ENCODE results near the gene NHEJ1.

Gene NHEJ1

DNA sequence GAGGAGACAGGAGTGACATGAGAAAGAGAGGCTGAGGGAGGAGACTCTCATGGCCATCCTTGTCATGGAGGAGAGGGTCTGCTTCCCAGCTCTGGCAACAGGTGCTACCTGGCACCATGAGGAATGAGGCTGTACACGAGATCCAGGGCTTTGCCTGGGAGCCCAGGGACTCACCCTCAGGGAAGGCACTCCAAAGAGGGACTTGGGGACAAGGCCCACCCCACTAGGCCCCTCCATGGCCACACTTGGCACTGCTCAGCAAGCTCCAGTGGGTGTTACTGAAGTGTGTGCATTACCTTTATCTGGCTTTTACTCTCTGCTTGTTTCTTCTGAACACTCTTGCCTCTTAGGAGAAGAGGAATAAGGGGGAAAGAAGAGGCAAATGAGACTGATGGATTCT lies 122.0 kb downstream of the NHEJ1 start:
- Mint-ChIP-seq H3K27ac (no peak overlapping the region), H3K4me1 (ENCODE audit: low read depth) (peaks cover 6% of the 10 kb centered on the region), H3K4me3 (no peak overlapping the region), H3K36me3 (ENCODE audit: low read depth) (no peaks in the 10 kb centered on the region), H3K9me3 (no peaks in the 10 kb centered on the region), H3K27me3 (peaks cover 77% of the 10 kb centered on the region)
- DNase-seq, result no peak

- H3K27ac Mint-ChIP-seq, result no peak overlapping the region
Measured at GRCh38 chr2:219037783-219038499, 122.7 kb downstream of the NHEJ1 start.

GRCh38 chr2:219035942-219036341 lies 124.7 kb downstream of the NHEJ1 start:
- H3K27me3 Mint-ChIP-seq, result peaks cover 67% of the 10 kb centered on the region
- no peak overlapping the region for H3K27ac Mint-ChIP-seq
- H3K36me3 Mint-ChIP-seq (ENCODE audit: low read depth), result no peaks in the 10 kb centered on the region
- no peaks in the 10 kb centered on the region for H3K4me1 Mint-ChIP-seq (ENCODE audit: low read depth)
- no peaks in the 10 kb centered on the region for H3K9me3 Mint-ChIP-seq
- H3K4me3 Mint-ChIP-seq, result no peak overlapping the region
- DNase-seq, result no peak

More at GRCh38 chr2:219037783-219038499, 122.7 kb downstream of the NHEJ1 start:
- DNase-seq, result no peak
- no peaks in the 10 kb centered on the region for H3K36me3 Mint-ChIP-seq (ENCODE audit: low read depth)
- H3K4me1 Mint-ChIP-seq (ENCODE audit: low read depth), result peaks cover 6% of the 10 kb centered on the region
- no peaks in the 10 kb centered on the region for H3K9me3 Mint-ChIP-seq
- H3K27me3 Mint-ChIP-seq, result peaks cover 72% of the 10 kb centered on the region
- H3K4me3 Mint-ChIP-seq, result no peak overlapping the region

DNA sequence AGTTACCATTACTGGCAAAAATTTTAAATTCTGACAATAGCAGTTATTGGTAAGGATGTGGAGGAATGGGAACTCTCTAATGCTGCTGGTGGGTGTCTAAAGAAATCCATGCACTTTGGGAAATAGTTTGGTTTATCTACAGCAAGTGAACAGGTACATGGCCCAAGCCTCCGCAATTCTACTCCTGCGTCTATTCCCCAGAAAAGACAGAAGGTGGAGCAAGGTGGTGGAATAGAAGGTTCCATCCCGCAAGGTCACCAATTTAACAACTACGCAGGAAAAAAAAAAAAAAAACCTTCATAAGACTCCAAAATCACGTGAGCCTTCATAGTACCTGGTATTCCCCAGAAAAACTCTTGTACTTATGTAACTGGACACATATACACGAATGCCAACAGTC lies 125.8 kb downstream of the NHEJ1 start:
- no peaks in the 10 kb centered on the region for H3K36me3 Mint-ChIP-seq (ENCODE audit: low read depth)
- H3K4me1 Mint-ChIP-seq (ENCODE audit: low read depth), result no peaks in the 10 kb centered on the region
- peaks cover 63% of the 10 kb centered on the region for H3K27me3 Mint-ChIP-seq
- H3K4me3 Mint-ChIP-seq, result no peak overlapping the region
- DNase-seq, result no peak
- no peaks in the 10 kb centered on the region for H3K9me3 Mint-ChIP-seq
- H3K27ac Mint-ChIP-seq, result no peak overlapping the region

DNA sequence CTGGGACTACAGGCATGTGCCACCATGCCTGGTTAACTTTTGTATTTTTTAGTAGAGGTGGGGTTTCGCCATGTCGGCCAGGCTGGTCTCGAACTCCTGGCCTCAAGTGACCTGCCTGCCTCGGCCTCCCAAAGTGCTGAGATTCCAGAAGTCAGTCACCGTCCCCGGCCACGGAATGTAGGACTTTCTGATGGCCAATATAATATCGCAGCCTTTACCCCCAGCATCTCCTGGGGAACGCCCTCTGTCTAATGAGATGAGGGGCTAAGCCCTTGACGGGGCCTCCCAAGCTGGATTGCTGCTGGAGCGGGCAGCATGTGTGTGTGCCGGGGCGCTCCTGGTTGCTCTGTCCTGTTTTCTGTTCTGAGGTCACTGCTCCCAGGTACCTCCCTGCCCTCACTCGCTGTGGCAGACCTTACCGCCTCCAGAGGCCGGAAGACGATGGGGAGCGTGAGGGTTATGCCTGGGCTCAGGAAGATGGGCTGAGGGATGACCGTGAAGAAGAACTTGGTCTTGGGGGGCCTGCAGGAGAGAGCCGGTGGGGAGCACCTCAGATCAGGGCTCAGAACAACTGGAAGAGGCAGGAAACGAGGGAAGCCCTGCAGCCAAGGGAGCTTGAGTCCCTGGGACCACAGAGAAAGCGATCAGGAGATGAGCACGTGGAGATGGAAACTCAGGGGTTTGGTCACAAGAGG lies 128.4 kb downstream of the NHEJ1 start:
- H3K9me3 Mint-ChIP-seq, result no peaks in the 10 kb centered on the region
- no peak overlapping the region for H3K27ac Mint-ChIP-seq
- H3K27me3 Mint-ChIP-seq, result peaks cover 52% of the 10 kb centered on the region

GRCh38 chr2:219031005-219031738 lies 129.4 kb downstream of the NHEJ1 start:
- no peak overlapping the region for H3K27ac Mint-ChIP-seq
- no peaks in the 10 kb centered on the region for H3K36me3 Mint-ChIP-seq (ENCODE audit: low read depth)
- H3K4me3 Mint-ChIP-seq, result no peak overlapping the region
- H3K4me1 Mint-ChIP-seq (ENCODE audit: low read depth), result no peaks in the 10 kb centered on the region
- no peaks in the 10 kb centered on the region for H3K9me3 Mint-ChIP-seq
- peaks cover 49% of the 10 kb centered on the region for H3K27me3 Mint-ChIP-seq
- no peak for DNase-seq

More for the DNA sequence above, 128.4 kb downstream of the NHEJ1 start:
- Mint-ChIP-seq H3K36me3 (ENCODE audit: low read depth) (no peaks in the 10 kb centered on the region), H3K4me3 (no peak overlapping the region), H3K4me1 (ENCODE audit: low read depth) (no peaks in the 10 kb centered on the region)
- no peak for DNase-seq

GRCh38 chr2:219030177-219030940 lies 130.3 kb downstream of the NHEJ1 start:
- no peak overlapping the region for H3K27ac Mint-ChIP-seq
- peaks cover 41% of the 10 kb centered on the region for H3K27me3 Mint-ChIP-seq

GRCh38 chr2:219029829-219030165 lies 130.8 kb downstream of the NHEJ1 start:
- Mint-ChIP-seq H3K27ac (no peak overlapping the region), H3K4me1 (ENCODE audit: low read depth) (no peaks in the 10 kb centered on the region)

More at GRCh38 chr2:219030177-219030940, 130.3 kb downstream of the NHEJ1 start:
- H3K36me3 Mint-ChIP-seq (ENCODE audit: low read depth), result no peaks in the 10 kb centered on the region
- H3K9me3 Mint-ChIP-seq, result no peaks in the 10 kb centered on the region
- no peak overlapping the region for H3K4me3 Mint-ChIP-seq
- no peaks in the 10 kb centered on the region for H3K4me1 Mint-ChIP-seq (ENCODE audit: low read depth)
- DNase-seq, result no peak

GRCh38 chr2:219028996-219029828 lies 131.4 kb downstream of the NHEJ1 start:
- no peak for DNase-seq
- peaks cover 30% of the 10 kb centered on the region for H3K27me3 Mint-ChIP-seq
- no peak overlapping the region for H3K4me3 Mint-ChIP-seq
- no peaks in the 10 kb centered on the region for H3K9me3 Mint-ChIP-seq
- no peaks in the 10 kb centered on the region for H3K4me1 Mint-ChIP-seq (ENCODE audit: low read depth)
- H3K36me3 Mint-ChIP-seq (ENCODE audit: low read depth), result no peaks in the 10 kb centered on the region
- H3K27ac Mint-ChIP-seq, result no peak overlapping the region

More at GRCh38 chr2:219029829-219030165, 130.8 kb downstream of the NHEJ1 start:
- Mint-ChIP-seq H3K27me3 (peaks cover 35% of the 10 kb centered on the region), H3K36me3 (ENCODE audit: low read depth) (no peaks in the 10 kb centered on the region), H3K9me3 (no peaks in the 10 kb centered on the region), H3K4me3 (no peak overlapping the region)
- DNase-seq, result peak; percentile 84

DNA sequence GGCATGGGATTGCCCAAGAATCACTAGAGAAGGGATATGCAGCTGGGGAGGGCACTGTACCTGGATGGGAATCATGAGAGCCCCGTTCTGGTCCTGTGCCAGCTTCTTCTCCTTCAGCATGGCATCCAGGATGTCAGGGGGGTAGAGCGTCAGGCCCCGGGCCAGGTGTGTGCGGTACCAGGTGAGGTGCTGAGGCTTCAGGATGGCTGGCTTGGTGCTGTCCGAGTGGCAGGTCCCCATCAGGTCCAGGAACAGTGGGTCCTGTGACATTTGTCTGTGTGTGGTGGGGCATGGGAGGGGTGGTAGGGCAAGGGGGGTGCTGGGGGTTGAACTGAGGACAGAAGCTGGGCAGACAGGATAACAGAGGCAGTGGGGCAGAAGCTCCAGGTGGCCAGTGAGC lies 132.5 kb downstream of the NHEJ1 start:
- Mint-ChIP-seq H3K27ac (no peak overlapping the region), H3K27me3 (peaks cover 27% of the 10 kb centered on the region), H3K9me3 (no peaks in the 10 kb centered on the region)

GRCh38 chr2:219027511-219028055 lies 133.0 kb downstream of the NHEJ1 start:
- no peak for DNase-seq

More for the DNA sequence above, 132.5 kb downstream of the NHEJ1 start:
- no peak for DNase-seq
- Mint-ChIP-seq H3K4me3 (no peak overlapping the region), H3K36me3 (ENCODE audit: low read depth) (no peaks in the 10 kb centered on the region), H3K4me1 (ENCODE audit: low read depth) (no peaks in the 10 kb centered on the region)

DNA sequence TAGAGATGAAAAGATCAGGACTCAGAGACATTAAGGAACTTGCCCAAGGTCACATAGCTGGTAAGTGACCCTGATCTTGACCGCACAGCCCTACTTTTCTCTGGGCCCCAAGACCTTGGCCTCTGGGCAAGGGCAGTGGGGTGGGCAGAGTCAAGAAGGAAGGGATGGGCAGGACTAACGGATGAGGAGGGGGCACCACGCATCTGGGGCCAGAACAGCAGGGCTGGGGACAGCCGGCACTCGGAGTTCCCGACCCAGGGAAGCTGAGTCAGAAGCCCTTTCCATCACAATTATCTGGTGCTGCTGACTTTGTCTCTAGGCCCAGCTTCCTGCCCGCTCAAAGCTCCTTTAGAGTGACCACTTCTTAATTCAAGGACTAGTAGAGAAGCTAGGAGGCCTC lies 133.7 kb downstream of the NHEJ1 start:
- Mint-ChIP-seq H3K36me3 (ENCODE audit: low read depth) (no peaks in the 10 kb centered on the region), H3K9me3 (no peaks in the 10 kb centered on the region), H3K27ac (no peak overlapping the region), H3K4me3 (no peak overlapping the region), H3K27me3 (peaks cover 20% of the 10 kb centered on the region), H3K4me1 (ENCODE audit: low read depth) (no peaks in the 10 kb centered on the region)
- no peak for DNase-seq

More at GRCh38 chr2:219027511-219028055, 133.0 kb downstream of the NHEJ1 start:
- Mint-ChIP-seq H3K36me3 (ENCODE audit: low read depth) (no peaks in the 10 kb centered on the region), H3K9me3 (no peaks in the 10 kb centered on the region), H3K4me1 (ENCODE audit: low read depth) (no peaks in the 10 kb centered on the region), H3K27me3 (peaks cover 24% of the 10 kb centered on the region), H3K27ac (no peak overlapping the region), H3K4me3 (no peak overlapping the region)

Measured in activated T-cell treated with anti-CD3 and anti-CD28 coated beads, Interleukin-2, amount 50 U/mL, for 24 hours (primary cell).